ENCODE measurements around the gene ARPC4. TPM values are rescaled to one million over a fixed set of nuclear protein-coding genes. Genes with fewer than 3 reads are reported as not detected.
A peak's percentile ranks its signal among the peaks of the same experiment; 100 is the strongest.

Gene ARPC4
- total and polyA plus RNA-seq, 8 donors = 45.5 to 180 (median 123) TPM

DNA sequence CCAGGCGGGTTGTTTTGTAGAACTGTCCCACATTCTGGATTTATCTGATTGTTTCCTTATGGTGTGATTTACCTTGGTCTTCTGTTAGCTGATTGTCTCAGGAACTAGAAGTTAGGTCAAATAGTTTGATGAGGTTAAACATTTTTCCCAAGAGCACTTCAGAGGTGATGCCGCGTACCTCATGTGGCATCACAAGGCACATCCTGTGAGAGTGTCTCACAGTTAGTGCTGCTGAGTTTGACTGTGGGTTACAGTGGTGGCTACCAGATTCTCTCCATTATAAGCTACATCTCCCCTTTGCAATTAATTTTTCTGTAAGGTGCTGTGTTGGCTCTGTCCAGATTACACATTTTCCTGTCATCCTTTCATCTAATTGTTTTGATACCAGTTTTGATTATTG, 38.4 kb downstream of the ARPC4 start:
- intact Hi-C loops (cut with DNase I; ENCODE audit: low total_unique reads) = no loop called here
- 87 to 97% (median 95%) methylated on average over 3 of the region's 3 CpGs for WGBS, 5 donors
- DNase-seq = no peak
- H3K27ac ChIP-seq = no peak overlapping the region
- no peaks in the 10 kb centered on the region for H3K4me1 ChIP-seq
- H3K4me3 ChIP-seq = no peak overlapping the region
- H3K9me3 ChIP-seq = no peaks in the 10 kb centered on the region
- no peaks in the 10 kb centered on the region for H3K27me3 ChIP-seq
- TF ChIP-seq POLR2AphosphoS5 (IDR thresholded peaks at IDR 0.05) = no peak
- TF ChIP-seq EP300 (IDR thresholded peaks at IDR 0.05) = no peak
- TF ChIP-seq, protein P1, sequence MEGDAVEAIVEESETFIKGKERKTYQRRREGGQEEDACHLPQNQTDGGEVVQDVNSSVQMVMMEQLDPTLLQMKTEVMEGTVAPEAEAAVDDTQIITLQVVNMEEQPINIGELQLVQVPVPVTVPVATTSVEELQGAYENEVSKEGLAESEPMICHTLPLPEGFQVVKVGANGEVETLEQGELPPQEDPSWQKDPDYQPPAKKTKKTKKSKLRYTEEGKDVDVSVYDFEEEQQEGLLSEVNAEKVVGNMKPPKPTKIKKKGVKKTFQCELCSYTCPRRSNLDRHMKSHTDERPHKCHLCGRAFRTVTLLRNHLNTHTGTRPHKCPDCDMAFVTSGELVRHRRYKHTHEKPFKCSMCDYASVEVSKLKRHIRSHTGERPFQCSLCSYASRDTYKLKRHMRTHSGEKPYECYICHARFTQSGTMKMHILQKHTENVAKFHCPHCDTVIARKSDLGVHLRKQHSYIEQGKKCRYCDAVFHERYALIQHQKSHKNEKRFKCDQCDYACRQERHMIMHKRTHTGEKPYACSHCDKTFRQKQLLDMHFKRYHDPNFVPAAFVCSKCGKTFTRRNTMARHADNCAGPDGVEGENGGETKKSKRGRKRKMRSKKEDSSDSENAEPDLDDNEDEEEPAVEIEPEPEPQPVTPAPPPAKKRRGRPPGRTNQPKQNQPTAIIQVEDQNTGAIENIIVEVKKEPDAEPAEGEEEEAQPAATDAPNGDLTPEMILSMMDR (IDR thresholded peaks at IDR 0.05) = no peak
- peaks cover 16 to 87% (median 81%) of the 10 kb centered on the region in 4 donors for H3K36me3 ChIP-seq

DNA sequence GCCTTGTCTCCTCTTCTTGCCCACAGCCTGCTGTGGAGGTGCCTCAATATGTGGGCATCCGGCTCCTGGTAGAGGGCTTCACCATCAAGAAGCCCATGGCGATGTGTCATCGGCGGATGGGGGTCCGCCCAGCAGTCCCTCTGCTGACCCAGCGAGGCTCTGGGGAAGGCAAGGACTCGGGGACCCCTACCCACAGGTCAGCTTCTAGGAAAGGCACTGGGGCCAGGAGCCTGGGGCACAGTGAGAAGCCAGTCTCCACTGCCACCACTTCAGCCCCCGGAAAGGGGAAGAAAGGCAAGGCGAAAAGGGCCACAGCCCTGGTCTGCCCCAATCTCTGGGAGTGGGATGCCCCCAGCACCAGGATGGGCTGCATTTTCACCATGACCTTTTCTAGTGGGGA, 40.2 kb downstream of the ARPC4 start:
- WGBS, 5 donors = 88 to 98% (median 88%) methylated on average over 9 of the region's 9 CpGs
- no peak for DNase-seq

DNA sequence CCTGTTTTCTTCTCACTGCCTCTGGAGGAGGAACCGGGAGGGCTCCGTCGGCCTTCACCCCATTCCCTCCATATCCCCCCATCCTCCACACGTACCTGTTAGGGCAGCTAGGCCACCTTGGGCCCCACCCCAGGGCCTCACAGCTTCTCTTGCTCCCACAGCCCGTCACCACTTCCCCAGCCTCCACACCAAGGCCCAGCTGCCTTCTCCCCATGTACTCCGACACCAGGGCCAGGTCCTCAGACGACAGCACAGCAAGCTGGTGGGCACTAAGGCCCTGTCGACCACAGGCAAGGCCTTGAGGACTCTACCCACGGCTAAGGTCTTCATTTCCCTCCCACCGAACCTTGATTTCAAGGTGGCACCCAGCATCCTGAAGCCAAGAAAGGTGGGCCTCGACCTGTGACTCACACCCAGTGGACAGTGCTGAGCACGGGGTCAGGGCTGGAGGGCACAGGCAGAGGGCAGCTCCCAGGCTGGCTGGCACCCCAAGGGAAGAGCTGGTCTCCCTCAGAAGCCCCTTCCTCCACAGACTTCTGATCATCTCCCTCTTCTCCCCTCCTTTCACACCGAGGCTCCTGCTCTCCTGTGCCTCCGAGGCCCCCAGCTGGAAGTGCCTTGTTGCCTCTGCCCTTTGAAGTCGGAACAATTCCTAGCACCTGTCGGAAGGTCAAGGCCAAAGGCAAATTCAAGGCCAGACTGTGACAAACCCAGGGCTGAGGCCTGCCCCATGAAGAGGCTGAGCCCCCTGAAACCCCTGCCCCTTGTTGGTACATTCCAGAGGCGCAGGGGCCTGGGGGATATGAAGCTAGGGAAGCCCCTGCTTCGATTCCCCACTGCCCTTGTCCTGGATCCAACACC, 41.9 kb downstream of the ARPC4 start:
- intact Hi-C loops (cut with DNase I; ENCODE audit: low total_unique reads) = no loop called here
- 82 to 85% (median 84%) methylated on average over 15 to 18 of the region's 18 CpGs for WGBS, 5 donors
- Histone ChIP-seq H3K4me3 (no peak overlapping the region), H3K9me3 (no peaks in the 10 kb centered on the region), H3K27ac (no peak overlapping the region), H3K27me3 (no peaks in the 10 kb centered on the region), H3K4me1 (no peaks in the 10 kb centered on the region), H3K36me3 (peaks cover 20 to 95% (median 82%) of the 10 kb centered on the region in 4 donors)
- TF ChIP-seq EP300 (IDR thresholded peaks at IDR 0.05) = no peak
- no peak for TF ChIP-seq POLR2A (IDR thresholded peaks at IDR 0.05)
- TF ChIP-seq, protein P1 (IDR thresholded peaks at IDR 0.05) = no peak
- no peak for TF ChIP-seq POLR2AphosphoS5 (IDR thresholded peaks at IDR 0.05)
- no peak for DNase-seq

More for the DNA sequence above, 40.2 kb downstream of the ARPC4 start:
- TF ChIP-seq EP300 (IDR thresholded peaks at IDR 0.05) (no peak), POLR2AphosphoS5 (IDR thresholded peaks at IDR 0.05) (no peak), POLR2A (IDR thresholded peaks at IDR 0.05) (no peak)
- TF ChIP-seq, protein P1 (IDR thresholded peaks at IDR 0.05) = no peak
- H3K36me3 ChIP-seq = peaks cover 16 to 94% (median 82%) of the 10 kb centered on the region in 4 donors
- H3K4me1 ChIP-seq = no peaks in the 10 kb centered on the region
- H3K27ac ChIP-seq = no peak overlapping the region
- intact Hi-C loops (cut with DNase I; ENCODE audit: low total_unique reads) = no loop called here
- H3K4me3 ChIP-seq = no peak overlapping the region
- no peaks in the 10 kb centered on the region for H3K27me3 ChIP-seq
- no peaks in the 10 kb centered on the region for H3K9me3 ChIP-seq

DNA sequence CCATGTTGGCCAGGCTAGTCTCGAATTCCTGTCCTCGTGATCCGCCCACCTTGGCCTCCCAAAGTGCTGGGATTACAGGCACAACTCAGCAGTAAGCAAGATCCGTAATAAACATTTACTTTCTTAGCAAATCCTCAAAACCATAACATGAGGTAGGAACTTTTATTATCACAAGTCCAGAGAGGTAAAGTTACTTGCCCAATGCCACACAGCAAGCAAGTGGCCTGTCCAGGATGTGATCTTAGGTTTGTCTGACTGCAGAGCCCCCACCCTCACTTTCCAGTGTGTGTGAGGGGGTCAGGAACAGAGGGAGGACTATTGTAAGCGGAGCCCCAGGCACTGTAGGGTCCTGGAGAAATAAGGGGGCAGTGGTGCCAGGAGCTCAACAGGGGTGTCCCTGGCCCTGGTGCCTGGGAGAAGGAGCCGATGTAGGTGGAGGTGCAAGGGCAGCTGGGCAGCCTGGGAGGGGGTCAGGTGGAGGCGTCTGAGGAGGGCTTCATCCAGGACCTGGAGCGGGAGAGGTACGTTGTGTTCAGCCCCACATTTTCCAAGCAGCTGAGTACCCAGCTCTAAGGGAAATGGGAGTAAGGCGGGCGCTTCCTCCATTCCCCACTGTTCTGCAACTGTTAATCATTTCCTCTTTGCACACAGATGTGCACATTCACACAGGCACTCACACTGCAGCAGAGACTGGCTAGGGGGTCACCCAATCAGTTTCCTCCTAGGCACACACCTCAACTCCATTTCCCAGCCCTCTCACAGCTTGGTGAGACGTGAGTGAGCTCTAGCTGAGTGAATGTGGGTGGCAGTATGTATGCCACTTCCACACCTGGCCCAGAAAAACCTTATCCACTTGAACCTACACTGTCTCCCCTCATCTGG, 45.1 kb downstream of the ARPC4 start:
- DNase-seq = peak in 1 of 2 donors; percentile 57
- H3K4me3 ChIP-seq = no peak overlapping the region
- no peak overlapping the region for H3K27ac ChIP-seq
- peaks cover 5 to 11% (median 9%) of the 10 kb centered on the region in 4 donors for H3K4me1 ChIP-seq
- intact Hi-C loops (cut with DNase I; ENCODE audit: low total_unique reads) = no loop called here
- TF ChIP-seq EP300 (IDR thresholded peaks at IDR 0.05) (no peak), POLR2A (IDR thresholded peaks at IDR 0.05) (no peak), POLR2AphosphoS5 (IDR thresholded peaks at IDR 0.05) (no peak)
- TF ChIP-seq, protein P1 (IDR thresholded peaks at IDR 0.05) = no peak
- 80 to 90% (median 89%) methylated on average over 12 of the region's 12 CpGs for whole genome bisulfite sequencing, 5 donors
- peaks cover 28 to 92% (median 79%) of the 10 kb centered on the region in 4 donors for H3K36me3 ChIP-seq
- no peaks in the 10 kb centered on the region for H3K9me3 ChIP-seq
- H3K27me3 ChIP-seq = no peaks in the 10 kb centered on the region
